ENCODE results near the gene STRAP. TPM values are rescaled to one million over a fixed set of nuclear protein-coding genes. Genes with fewer than 3 reads are reported as not detected.

The STRAP gene
- total and polyA plus RNA-seq, 2 of the 8 experiments (the other 6 are each of a cell fraction or from before 2014, with no cell fraction given) = 107 to 251 TPM

GRCh38 chr12:15837141-15837790 is 44.9 kb upstream of the STRAP start:
- no peak overlapping the region for H3K14ac ChIP-seq (ENCODE audit: insufficient read length)
- no peak overlapping the region for H2AK5ac ChIP-seq (ENCODE audit: low read depth, low read length)
- H3K9me3 ChIP-seq (ENCODE audit: insufficient read depth in 2 of 2, low read depth in 1 of 2, low read length in 1 of 2) = no peaks in the 10 kb centered on the region
- H3K79me1 ChIP-seq (ENCODE audit: low read depth, low read length) = no peaks in the 10 kb centered on the region
- 84% methylated on average over 5 of the region's 5 CpGs; no CpG with 5 or more reads in 1 of the 2 experiments for WGBS, 2 experiments (ENCODE audit: extremely low coverage in 1 of 2, insufficient coverage in 1 of 2, insufficient read length in 1 of 2, insufficient replicate concordance in 2 of 2, low coverage in 1 of 2, low lambda C conversion rate in 2 of 2, missing lambda C conversion rate in 1 of 2)
- no peaks in the 10 kb centered on the region for H4K20me1 ChIP-seq (replicated peaks in 1 of 2; ENCODE audit: control insufficient read depth in 1 of 2, insufficient read depth in 2 of 2, low read length in 2 of 2)
- no peaks in the 10 kb centered on the region for H3K4me1 ChIP-seq (replicated peaks in 1 of 4; ENCODE audit: control insufficient read depth in 3 of 4, insufficient read depth in 4 of 4, low read length in 3 of 4)
- H3K79me2 ChIP-seq (ENCODE audit: control insufficient read depth in 1 of 2, insufficient read depth in 2 of 2, low read length in 2 of 2) = no peaks in the 10 kb centered on the region
- H4K5ac ChIP-seq (ENCODE audit: insufficient read length, low read depth, low read length) = no peak overlapping the region
- H3K27me3 ChIP-seq (replicated peaks in 1 of 4; ENCODE audit: control insufficient read depth in 3 of 4, extremely low read depth in 1 of 4, insufficient read depth in 3 of 4, low read length in 3 of 4) = no peaks in the 10 kb centered on the region
- H4K8ac ChIP-seq (ENCODE audit: extremely low read depth, insufficient read depth, low read length) = no peak overlapping the region
- no peaks in the 10 kb centered on the region for H3K36me3 ChIP-seq (ENCODE audit: control insufficient read depth in 2 of 4, insufficient read depth in 4 of 4, low read length in 3 of 4)
- no peak overlapping the region for H3K56ac ChIP-seq (replicated peaks; ENCODE audit: insufficient read length, low read depth, low read length)
- no peak overlapping the region for H2BK15ac ChIP-seq (ENCODE audit: low read length)
- no peak for FAIRE-seq
- POLR2A ChIA-PET (ENCODE audit: partially characterized antibody) = no interaction called here
- H4K91ac ChIP-seq (replicated peaks; ENCODE audit: insufficient read length, low read length) = no peak overlapping the region
- no peak overlapping the region for H3K4me2 ChIP-seq (ENCODE audit: insufficient read depth in 1 of 2, low read depth in 2 of 2, low read length in 2 of 2)
- H3K23me2 ChIP-seq (ENCODE audit: low read depth, low read length) = no peaks in the 10 kb centered on the region
- H3K4me3 ChIP-seq (ENCODE audit: extremely low read depth in 1 of 4, insufficient read depth in 2 of 4, low read depth in 3 of 4, low read length in 4 of 4) = no peak overlapping the region
- no peak overlapping the region for H3K18ac ChIP-seq (ENCODE audit: extremely low read depth, low read length)
- no peak overlapping the region for H2BK12ac ChIP-seq (ENCODE audit: low read depth, low read length)
- H3K9ac ChIP-seq (replicated peaks in 1 of 4; ENCODE audit: extremely low read depth in 1 of 4, low read depth in 3 of 4, low read length in 3 of 4) = no peak overlapping the region
- CTCF ChIA-PET (ENCODE audit: partially characterized antibody) = interaction anchor here (1.5 to 2.7 kb wide), 2 partner anchors 12 to 242 kb away, joined by 4 to 9 read pairs; no protein-coding TSS in a partner anchor
- H2BK120ac ChIP-seq (replicated peaks; ENCODE audit: low read depth, low read length) = no peak overlapping the region
- no peak overlapping the region for H3K27ac ChIP-seq (ENCODE audit: low read depth, low read length)
- H2BK5ac ChIP-seq (ENCODE audit: low read depth, low read length) = no peak overlapping the region
- no peak overlapping the region for H2AFZ ChIP-seq (ENCODE audit: low read length)
- H3K23ac ChIP-seq (ENCODE audit: insufficient read length) = no peak overlapping the region
- no peak for DNase-seq (ENCODE audit: low read depth in 1 of 2, low spot score in 2 of 2)
- no peak overlapping the region for H3K4ac ChIP-seq (replicated peaks; ENCODE audit: insufficient read length, low read depth, low read length)
- no peak overlapping the region for H2BK20ac ChIP-seq (ENCODE audit: low read length)
- no peak for TF ChIP-seq KDM5A (IDR thresholded peaks at IDR 0.05; ENCODE audit: low read length)
- no peak for TF ChIP-seq POLR2AphosphoS5 (IDR thresholded peaks at IDR 0.05; ENCODE audit: low read depth, low read length)
- TF ChIP-seq ATF2 (IDR thresholded peaks at IDR 0.05; ENCODE audit: low read length) = no peak
- no peak for TF ChIP-seq SIRT6 (IDR thresholded peaks at IDR 0.05; ENCODE audit: low read length)
- TF ChIP-seq RAD21 (IDR thresholded peaks at IDR 0.05 in 1 of 2, conservative IDR thresholded peaks at IDR 0.05 in 1 of 2; ENCODE audit: low read depth in 2 of 2, low read length in 2 of 2) = no peak
- no peak for TF ChIP-seq POLR2A (IDR thresholded peaks at IDR 0.05; ENCODE audit: control extremely low read depth in 1 of 2, low read depth in 2 of 2, low read length in 2 of 2)
- no peak for TF ChIP-seq SRF (IDR thresholded peaks at IDR 0.05; ENCODE audit: low read depth, low read length)
- no peak for TF ChIP-seq EZH2 (IDR thresholded peaks at IDR 0.05; ENCODE audit: low read depth, low read length, severe bottlenecking)
- TF ChIP-seq SP1 (IDR thresholded peaks at IDR 0.05; ENCODE audit: low read depth, low read length) = no peak
- TF ChIP-seq BACH1 (IDR thresholded peaks at IDR 0.05; ENCODE audit: low read length) = no peak
- no peak for TF ChIP-seq TAF7 (optimal IDR thresholded peaks at IDR 0.05; ENCODE audit: borderline replicate concordance, low read depth, low read length)
- no peak for TF ChIP-seq CHD2 (IDR thresholded peaks at IDR 0.05; ENCODE audit: low read length)
- no peak for TF ChIP-seq GABPA (IDR thresholded peaks at IDR 0.05; ENCODE audit: borderline replicate concordance, insufficient read depth, low read length)

Measured in H1 (cell line).